ENCODE measurements around the gene PEX11B. TPM values are rescaled to one million over a fixed set of nuclear protein-coding genes. Genes with fewer than 3 reads are reported as not detected.

The PEX11B gene
- total and polyA plus RNA-seq, 9 donors: 18.2 to 44.4 (median 26.9) TPM

DNA sequence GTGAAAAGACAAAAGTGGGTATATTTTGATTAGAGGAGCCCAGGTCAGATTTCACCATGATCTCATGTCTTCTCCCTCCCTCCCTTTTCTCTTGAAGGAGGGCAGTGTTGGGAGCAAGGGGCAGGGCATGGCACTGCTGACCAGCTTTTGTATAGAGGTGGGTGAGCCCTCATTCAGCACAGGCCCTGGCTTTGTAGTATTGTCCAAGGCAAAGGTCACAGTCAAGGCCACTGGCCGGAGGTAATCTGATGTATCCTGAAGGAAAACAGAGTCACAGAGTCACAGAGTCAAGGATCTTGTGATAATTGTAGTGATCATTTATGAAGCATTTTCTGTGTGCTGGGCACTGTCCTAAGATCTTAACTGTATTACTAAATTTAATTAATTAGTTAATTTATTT is 20.5 kb downstream of the PEX11B start:
- WGBS, 3 donors: 63 to 75% (median 74%) methylated on average over 1 of the region's 1 CpG
- TF ChIP-seq EP300 (IDR thresholded peaks at IDR 0.05) (no peak), CTCF (IDR thresholded peaks at IDR 0.05) (no peak), POLR2A (IDR thresholded peaks at IDR 0.05) (no peak)
- H3K9me3 ChIP-seq: no peaks in the 10 kb centered on the region
- no peak for DNase-seq
- no peak overlapping the region for H3K4me3 ChIP-seq
- intact Hi-C loops (cut with DNase I): loop anchor here in 1 of 4 donors (10.0 kb wide), 1 partner anchor 107 kb away; no protein-coding TSS in a partner anchor
- no peaks in the 10 kb centered on the region for H3K36me3 ChIP-seq
- peaks cover 1% of the 10 kb centered on the region for H3K4me1 ChIP-seq (ENCODE audit: insufficient read depth)
- H3K27ac ChIP-seq: no peak overlapping the region
- H3K27me3 ChIP-seq: no peaks in the 10 kb centered on the region

GRCh38 chr1:145895471-145895870 is 23.0 kb downstream of the PEX11B start:
- TF ChIP-seq POLR2A (IDR thresholded peaks at IDR 0.05) (no peak), CTCF (IDR thresholded peaks at IDR 0.05) (no peak), EP300 (IDR thresholded peaks at IDR 0.05) (no peak)
- no peaks in the 10 kb centered on the region for H3K36me3 ChIP-seq
- 96 to 100% (median 98%) methylated on average over 1 of the region's 1 CpG for WGBS, 3 donors
- H3K9me3 ChIP-seq: no peaks in the 10 kb centered on the region
- H3K27me3 ChIP-seq: no peaks in the 10 kb centered on the region
- intact Hi-C loops (cut with DNase I): loop anchor here in 2 of 4 donors (2.0 to 10.0 kb wide), 2 partner anchors 13 to 109 kb away; no protein-coding TSS in a partner anchor
- H3K27ac ChIP-seq: no peak overlapping the region
- DNase-seq: no peak
- H3K4me3 ChIP-seq: no peak overlapping the region
- peaks cover 8% of the 10 kb centered on the region for H3K4me1 ChIP-seq (ENCODE audit: insufficient read depth)

GRCh38 chr1:145893306-145894055 is 25.0 kb downstream of the PEX11B start:
- Histone ChIP-seq H3K36me3 (no peaks in the 10 kb centered on the region), H3K9me3 (no peaks in the 10 kb centered on the region), H3K4me1 (ENCODE audit: insufficient read depth) (peaks cover 8% of the 10 kb centered on the region), H3K4me3 (no peak overlapping the region), H3K27me3 (no peaks in the 10 kb centered on the region), H3K27ac (peak overlapping the region in 1 of 2 donors; percentile 82)
- DNase-seq: no peak
- intact Hi-C loops (cut with DNase I): loop anchor here in 2 of 4 donors (2.0 to 10.0 kb wide), 2 partner anchors 15 to 111 kb away; no protein-coding TSS in a partner anchor
- WGBS, 3 donors: 85 to 89% (median 85%) methylated on average over 7 of the region's 7 CpGs
- TF ChIP-seq CTCF (IDR thresholded peaks at IDR 0.05) (no peak), EP300 (IDR thresholded peaks at IDR 0.05) (no peak), POLR2A (IDR thresholded peaks at IDR 0.05) (no peak)

DNA sequence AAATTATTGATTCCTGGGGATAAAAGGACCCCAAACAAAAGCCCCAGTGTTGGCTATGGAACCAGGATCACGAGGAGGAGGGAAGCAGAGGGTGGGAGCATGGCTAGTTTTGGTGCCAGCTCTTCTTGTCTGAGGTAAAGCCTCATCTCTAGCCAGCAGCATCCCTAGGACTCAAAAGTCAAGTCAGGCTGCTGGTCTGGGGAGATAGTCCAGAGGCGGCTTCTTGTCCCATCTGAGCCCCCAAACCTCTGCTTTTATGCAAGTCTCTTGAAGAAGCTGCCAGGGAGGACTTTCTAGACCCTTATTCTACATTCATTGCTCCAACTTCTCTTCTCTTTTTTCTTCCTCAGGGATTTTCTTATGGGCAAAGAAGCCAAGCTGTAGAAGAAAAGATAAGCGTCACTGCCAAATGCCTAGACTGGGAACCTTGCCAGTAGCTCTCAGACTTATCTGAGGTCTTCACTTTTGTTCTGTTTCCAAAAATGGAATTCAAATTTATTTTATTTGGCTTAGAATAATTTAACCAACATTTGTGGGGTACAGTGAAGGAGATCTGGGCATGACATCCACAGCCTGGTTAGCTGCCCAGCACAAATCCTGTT is 25.9 kb downstream of the PEX11B start:
- peaks cover 8% of the 10 kb centered on the region for H3K4me1 ChIP-seq (ENCODE audit: insufficient read depth)

More for the DNA sequence above, 25.9 kb downstream of the PEX11B start:
- peak overlapping the region; percentile 78 to 82 for H3K27ac ChIP-seq
- peak in 3 of 5 donors; percentile 47 to 59 (median 53) for DNase-seq
- TF ChIP-seq EP300 (IDR thresholded peaks at IDR 0.05): no peak
- no peak for TF ChIP-seq POLR2A (IDR thresholded peaks at IDR 0.05)
- TF ChIP-seq CTCF (IDR thresholded peaks at IDR 0.05): no peak
- no peaks in the 10 kb centered on the region for H3K27me3 ChIP-seq
- no peaks in the 10 kb centered on the region for H3K9me3 ChIP-seq
- H3K4me3 ChIP-seq: no peak overlapping the region
- H3K36me3 ChIP-seq: no peaks in the 10 kb centered on the region
- WGBS, 3 donors: 24 to 28% (median 27%) methylated on average over 3 of the region's 3 CpGs
- intact Hi-C loops (cut with DNase I): loop anchor here in 1 of 4 donors (10.0 kb wide), 1 partner anchor 112 kb away; no protein-coding TSS in a partner anchor
